ENCODE results near the gene NR1H2.
"Not testable (repeated sequence)": the region's sequence is repeated elsewhere in the genome, so short reads cannot be mapped to it uniquely, and the experiment has no call there.

Gene NR1H2

DNA sequence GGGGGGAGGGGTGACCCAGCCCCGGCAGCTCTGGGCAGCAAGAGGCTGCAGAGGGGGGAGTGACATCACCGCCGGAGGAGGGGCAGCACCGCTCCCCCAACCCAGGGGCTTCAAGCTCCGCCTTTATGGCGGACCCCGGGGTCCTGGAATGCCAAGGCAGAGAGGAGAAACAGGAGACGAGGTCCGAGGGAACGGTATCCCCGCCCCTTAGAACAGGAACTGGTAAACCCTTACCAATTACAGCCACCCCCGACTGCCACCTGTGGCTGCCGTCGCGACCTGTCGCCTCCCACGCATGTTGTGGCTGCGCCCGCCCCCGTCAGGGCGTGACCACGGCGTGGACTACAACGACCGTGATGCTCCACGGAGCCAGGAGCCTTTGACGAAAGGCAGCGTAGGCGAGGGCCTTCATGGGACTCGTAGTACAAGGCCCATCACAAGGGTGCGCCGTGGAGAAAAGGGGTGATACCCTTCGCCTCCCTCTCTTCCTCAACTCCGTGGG is 43.0 kb upstream of the NR1H2 start (continued):
- TF ChIP-seq CREB5 (CRISPR knock-in tag; IDR thresholded peaks at IDR 0.05; ENCODE audit: low read depth) (no peak), ISL1 (CRISPR knock-in tag; IDR thresholded peaks at IDR 0.05) (no peak), SNAI2 (CRISPR knock-in tag; IDR thresholded peaks at IDR 0.05) (no peak), ZFP30 (CRISPR knock-in tag; IDR thresholded peaks at IDR 0.05) (no peak)

- ATAC-seq: peak; percentile 3; the same call in 1 of the 3 replicates
- TF ChIP-seq SNAI2 (CRISPR knock-in tag; IDR thresholded peaks at IDR 0.05) (0 out of 2 replicates have a peak, but pooled peaks have one; percentile 26), TSHZ2 (CRISPR knock-in tag; IDR thresholded peaks at IDR 0.05) (no peak)
Observed at GRCh38 chr19:50333737-50334617, 42.3 kb upstream of the NR1H2 start.

GRCh38 chr19:50334741-50335421 is 41.4 kb upstream of the NR1H2 start:
- no peak for TF ChIP-seq ZC3H10 (CRISPR knock-in tag; IDR thresholded peaks at IDR 0.05)
- TF ChIP-seq, protein P1, sequence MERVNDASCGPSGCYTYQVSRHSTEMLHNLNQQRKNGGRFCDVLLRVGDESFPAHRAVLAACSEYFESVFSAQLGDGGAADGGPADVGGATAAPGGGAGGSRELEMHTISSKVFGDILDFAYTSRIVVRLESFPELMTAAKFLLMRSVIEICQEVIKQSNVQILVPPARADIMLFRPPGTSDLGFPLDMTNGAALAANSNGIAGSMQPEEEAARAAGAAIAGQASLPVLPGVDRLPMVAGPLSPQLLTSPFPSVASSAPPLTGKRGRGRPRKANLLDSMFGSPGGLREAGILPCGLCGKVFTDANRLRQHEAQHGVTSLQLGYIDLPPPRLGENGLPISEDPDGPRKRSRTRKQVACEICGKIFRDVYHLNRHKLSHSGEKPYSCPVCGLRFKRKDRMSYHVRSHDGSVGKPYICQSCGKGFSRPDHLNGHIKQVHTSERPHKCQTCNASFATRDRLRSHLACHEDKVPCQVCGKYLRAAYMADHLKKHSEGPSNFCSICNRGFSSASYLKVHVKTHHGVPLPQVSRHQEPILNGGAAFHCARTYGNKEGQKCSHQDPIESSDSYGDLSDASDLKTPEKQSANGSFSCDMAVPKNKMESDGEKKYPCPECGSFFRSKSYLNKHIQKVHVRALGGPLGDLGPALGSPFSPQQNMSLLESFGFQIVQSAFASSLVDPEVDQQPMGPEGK (CRISPR knock-in tag; IDR thresholded peaks at IDR 0.05; ENCODE audit: borderline replicate concordance): no peak
- no peak for TF ChIP-seq ARNTL (CRISPR knock-in tag; IDR thresholded peaks at IDR 0.05; ENCODE audit: borderline replicate concordance, low read depth)
- TF ChIP-seq ZNF8 (CRISPR knock-in tag; IDR thresholded peaks at IDR 0.05): no peak
- no peak for TF ChIP-seq TSHZ2 (CRISPR knock-in tag; IDR thresholded peaks at IDR 0.05)
- no peak for TF ChIP-seq ESRRG (CRISPR knock-in tag; IDR thresholded peaks at IDR 0.05)
- TF ChIP-seq PPARA (CRISPR knock-in tag; IDR thresholded peaks at IDR 0.05; ENCODE audit: borderline replicate concordance): no peak
- no peak for TF ChIP-seq POU6F1 (CRISPR knock-in tag; IDR thresholded peaks at IDR 0.05; ENCODE audit: borderline replicate concordance, low read depth)
- no peak for TF ChIP-seq TOX (CRISPR knock-in tag; IDR thresholded peaks at IDR 0.05; ENCODE audit: borderline replicate concordance)

DNA sequence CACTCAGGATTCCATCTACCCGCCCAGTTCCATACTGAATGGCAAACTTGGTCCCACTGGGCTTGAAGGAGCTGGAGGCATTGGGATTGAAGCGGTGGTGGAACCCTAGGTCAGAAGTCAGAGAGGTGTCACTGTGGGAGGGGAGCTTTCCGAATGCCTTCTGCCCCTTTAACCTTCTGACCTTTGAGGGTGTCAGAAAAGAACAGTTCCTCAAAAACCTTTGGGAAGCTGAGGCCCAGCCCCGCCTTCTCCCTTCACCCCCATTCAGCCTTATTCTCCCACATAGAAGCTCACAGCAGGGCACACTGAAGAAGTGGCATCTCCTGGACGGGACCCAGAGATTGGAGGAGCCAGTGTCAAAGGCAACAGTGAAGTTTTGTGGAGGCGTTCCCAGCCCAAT is 39.2 kb upstream of the NR1H2 start:
- ATAC-seq: not testable (repeated sequence)

More at GRCh38 chr19:50334741-50335421, 41.4 kb upstream of the NR1H2 start:
- ATAC-seq: no peak

All from SK-N-SH treated with all-trans-retinoic acid at 6 μM for 48 hours (cell line).